H7 (cell line): Measurements from ENCODE around the gene RCE1. TPM values are rescaled to one million over a fixed set of nuclear protein-coding genes. Genes with fewer than 3 reads are reported as not detected.

Source experiments
- DNase-seq: peaks from one replicate; pipeline ENCODE4 v3.0.0; 2012
- H3K27me3 ChIP-seq: 2 replicates; pipeline ENCODE4 v1.6.0; 2011; ENCODE audit warnings: mild to moderate bottlenecking, low read length; ENCODE audit not compliant: control insufficient read depth, insufficient read depth
- H3K36me3 ChIP-seq: replicated peaks from 2 replicates; pipeline ENCODE4 v1.5.1; 2011; ENCODE audit warnings: low read length; ENCODE audit not compliant: control insufficient read depth, insufficient read depth
- H3K4me3 ChIP-seq: 2 replicates; pipeline ENCODE4 v1.5.1; 2011; ENCODE audit warnings: low read depth, mild to moderate bottlenecking, control low read depth, low read length, moderate library complexity; ENCODE audit not compliant: insufficient read depth
- total RNA-seq: library from RNA; depleted of rRNA; stranded (reverse); fragments of >200 nt; shearing (Covaris generic); gene quantifications from 2 replicates; pipeline ENCODE4 v1.2.3, GENCODE V29; 2014

RCE1 gene
- total RNA-seq, 1 experiment from 2014 or later, result 43.1 TPM

- Histone ChIP-seq H3K4me3 (no peak overlapping the region), H3K27me3 (no peaks in the 10 kb centered on the region), H3K36me3 (peaks cover 2% of the 10 kb centered on the region; the same call in 1 of the 2 replicates)
- no peak for DNase-seq
Measured at GRCh38 chr11:66835768-66836405, 7.4 kb upstream of the RCE1 start.

GRCh38 chr11:66840317-66841091 is 2.7 kb upstream of the RCE1 start:
- DNase-seq, result no peak
- peaks cover 6% of the 10 kb centered on the region for H3K36me3 ChIP-seq

GRCh38 chr11:66841861-66842260 is 1.4 kb upstream of the RCE1 start:
- H3K36me3 ChIP-seq, result peaks cover 13% of the 10 kb centered on the region
- H3K4me3 ChIP-seq, result no peak overlapping the region
- no peaks in the 10 kb centered on the region for H3K27me3 ChIP-seq
- no peak for DNase-seq

More at GRCh38 chr11:66840317-66841091, 2.7 kb upstream of the RCE1 start:
- Histone ChIP-seq H3K4me3 (no peak overlapping the region), H3K27me3 (no peaks in the 10 kb centered on the region)

GRCh38 chr11:66842501-66842895 is 743 bp upstream of the RCE1 start:
- Histone ChIP-seq H3K4me3 (peak overlapping the region; percentile 100), H3K27me3 (no peaks in the 10 kb centered on the region), H3K36me3 (peaks cover 13% of the 10 kb centered on the region)
- no peak for DNase-seq

DNA sequence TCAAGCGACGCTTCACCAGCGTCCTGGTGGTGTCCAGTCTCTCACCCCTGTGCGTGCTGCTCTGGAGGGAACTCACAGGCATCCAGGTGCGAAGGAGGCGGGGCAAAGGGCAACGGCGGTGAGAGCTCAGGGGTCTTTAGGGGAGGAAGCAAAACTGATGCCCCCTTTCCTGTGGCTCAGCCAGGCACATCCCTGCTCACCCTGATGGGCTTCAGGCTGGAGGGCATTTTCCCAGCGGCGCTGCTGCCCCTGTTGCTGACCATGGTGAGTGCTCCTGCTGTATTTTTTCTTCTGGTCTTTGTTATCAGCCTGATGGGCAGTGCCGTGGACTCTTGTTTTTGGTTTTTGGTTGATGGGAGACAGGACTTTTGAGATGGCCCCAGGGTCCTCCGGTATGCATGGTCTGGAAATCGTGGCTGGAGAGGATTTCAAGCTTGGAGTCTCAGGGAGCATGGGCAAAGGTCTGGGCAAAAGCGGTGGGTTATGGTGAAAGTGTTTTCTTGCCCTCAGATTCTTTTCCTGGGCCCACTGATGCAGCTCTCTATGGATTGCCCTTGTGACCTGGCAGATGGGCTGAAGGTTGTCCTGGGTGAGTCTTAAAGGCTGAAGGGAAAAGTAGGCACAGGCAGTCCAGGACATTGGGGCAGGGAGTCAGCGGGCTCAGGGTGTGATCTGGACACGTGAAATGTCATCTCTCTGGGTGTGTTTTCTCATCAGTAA is 695 bp downstream of the RCE1 start:
- DNase-seq, result no peak

GRCh38 chr11:66844496-66845142 is 1.4 kb downstream of the RCE1 start:
- H3K27me3 ChIP-seq, result no peaks in the 10 kb centered on the region
- no peak overlapping the region; the same call in 1 of the 2 replicates for H3K4me3 ChIP-seq
- H3K36me3 ChIP-seq, result peaks cover 11% of the 10 kb centered on the region
- DNase-seq, result peak; percentile 19

More for the DNA sequence above, 695 bp downstream of the RCE1 start:
- Histone ChIP-seq H3K27me3 (no peaks in the 10 kb centered on the region), H3K36me3 (peaks cover 13% of the 10 kb centered on the region), H3K4me3 (peak overlapping the region; percentile 100)

GRCh38 chr11:66845143-66845875 is 2.1 kb downstream of the RCE1 start:
- peaks cover 11% of the 10 kb centered on the region for H3K36me3 ChIP-seq
- peak; percentile 40 for DNase-seq
- H3K27me3 ChIP-seq, result no peaks in the 10 kb centered on the region
- H3K4me3 ChIP-seq, result no peak overlapping the region

DNA sequence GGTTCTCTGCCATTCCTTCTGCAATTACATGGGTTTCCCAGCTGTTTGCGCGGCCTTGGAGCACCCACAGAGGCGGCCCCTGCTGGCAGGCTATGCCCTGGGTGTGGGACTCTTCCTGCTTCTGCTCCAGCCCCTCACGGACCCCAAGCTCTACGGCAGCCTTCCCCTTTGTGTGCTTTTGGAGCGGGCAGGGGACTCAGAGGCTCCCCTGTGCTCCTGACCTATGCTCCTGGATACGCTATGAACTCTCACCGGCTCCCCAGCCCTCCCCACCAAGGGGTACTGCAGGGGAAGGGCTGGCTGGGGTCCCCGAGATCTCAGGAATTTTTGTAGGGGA is 2.6 kb downstream of the RCE1 start:
- no peak for DNase-seq
- no peak overlapping the region for H3K4me3 ChIP-seq
- H3K36me3 ChIP-seq, result peaks cover 11% of the 10 kb centered on the region
- H3K27me3 ChIP-seq, result no peaks in the 10 kb centered on the region

- Histone ChIP-seq H3K27me3 (no peaks in the 10 kb centered on the region), H3K36me3 (peaks cover 11% of the 10 kb centered on the region), H3K4me3 (no peak overlapping the region)
- DNase-seq, result no peak
Measured at GRCh38 chr11:66846671-66847091, 3.4 kb downstream of the RCE1 start.

DNA sequence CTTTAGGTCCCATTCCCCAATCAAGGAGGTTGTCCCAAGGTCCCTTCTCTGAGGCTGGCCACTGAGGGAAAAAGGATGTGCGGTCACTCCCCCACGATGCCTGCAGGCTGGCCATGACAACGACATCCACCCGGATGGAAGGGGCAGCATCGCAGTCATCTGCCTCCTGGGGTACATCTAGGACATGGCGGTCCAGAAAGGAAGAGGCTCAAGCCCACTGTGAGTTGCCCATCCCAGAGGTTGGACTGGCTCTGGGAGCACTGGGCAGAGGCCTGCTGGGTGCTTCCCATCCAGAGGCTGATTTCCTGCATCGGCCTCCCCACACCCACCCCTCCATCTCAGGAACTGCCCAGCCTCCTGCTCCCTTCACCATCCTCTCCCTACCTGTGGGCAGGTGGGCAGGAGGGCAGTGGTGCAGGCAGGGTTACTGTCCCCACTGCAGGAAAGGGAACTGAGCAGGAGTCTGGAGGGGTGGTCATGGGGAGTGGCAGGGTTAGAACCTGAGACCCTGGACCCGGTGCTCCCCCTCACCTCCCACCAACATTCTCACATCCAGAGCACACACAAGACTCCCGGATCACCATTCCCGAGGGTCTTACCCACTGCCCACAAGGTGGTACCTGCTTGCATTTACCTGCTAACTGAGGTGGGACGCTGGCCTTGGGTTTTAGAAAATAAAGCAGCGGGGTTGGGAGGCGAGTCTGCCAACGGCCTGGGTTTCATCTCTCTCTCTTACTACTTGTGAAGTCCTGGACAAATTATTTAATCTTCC is 4.4 kb downstream of the RCE1 start:
- no peak overlapping the region for H3K4me3 ChIP-seq
- DNase-seq, result peak; percentile 37
- no peaks in the 10 kb centered on the region for H3K27me3 ChIP-seq
- peaks cover 11% of the 10 kb centered on the region for H3K36me3 ChIP-seq

GRCh38 chr11:66848671-66849500 is 5.6 kb downstream of the RCE1 start:
- H3K36me3 ChIP-seq, result peaks cover 11% of the 10 kb centered on the region
- no peak overlapping the region for H3K4me3 ChIP-seq
- no peaks in the 10 kb centered on the region for H3K27me3 ChIP-seq
- DNase-seq, result peak; percentile 48

- peak; percentile 54 for DNase-seq
- Histone ChIP-seq H3K4me3 (no peak overlapping the region), H3K36me3 (peaks cover 11% of the 10 kb centered on the region), H3K27me3 (no peaks in the 10 kb centered on the region)
Measured at GRCh38 chr11:66849501-66850234, 6.4 kb downstream of the RCE1 start.
